Neural crest cell (in vitro differentiated cells): ENCODE data around the gene GPR155. TPM values are rescaled to one million over a fixed set of nuclear protein-coding genes. Genes with fewer than 3 reads are reported as not detected.

Source experiments
- DNase-seq: peaks from one replicate; pipeline ENCODE4 v3.0.0; 2021; ENCODE audit warnings: low read depth, mixed read lengths, low spot score
- H3K27ac Mint-ChIP-seq: one replicate; pipeline ENCODE4 v1.8.0; 2021; ENCODE audit warnings: mild to moderate bottlenecking, mixed read lengths; ENCODE audit not compliant: unreplicated experiment
- H3K27me3 Mint-ChIP-seq: 2 replicates; pipeline ENCODE4 v1.8.0; 2021; ENCODE audit warnings: low read depth, mild to moderate bottlenecking, mixed read lengths
- H3K36me3 Mint-ChIP-seq: 2 replicates; pipeline ENCODE4 v1.8.0; 2021; ENCODE audit warnings: low read depth, mild to moderate bottlenecking, mixed read lengths
- H3K4me1 Mint-ChIP-seq: 2 replicates; pipeline ENCODE4 v1.8.0; 2021; ENCODE audit warnings: mixed read lengths
- H3K4me3 Mint-ChIP-seq: one replicate; pipeline ENCODE4 v1.8.0; 2021; ENCODE audit warnings: mild to moderate bottlenecking, mixed read lengths
- H3K9me3 Mint-ChIP-seq: 2 replicates; pipeline ENCODE4 v1.8.0; 2021; ENCODE audit warnings: mixed read lengths
- CTCF ChIP-seq: fragments of 200-600 bp; sonication (generic); conservative IDR thresholded peaks from 2 replicates; pipeline ENCODE4 v1.5.0; 2021; ENCODE audit warnings: antibody characterized with exemption, mild to moderate bottlenecking
- total RNA-seq: library from RNA; stranded (reverse); gene quantifications from 2 replicates; pipeline ENCODE4 v1.2.1, GENCODE V29; 2021

The GPR155 gene
- total RNA-seq, 1 donor from 2014 or later, result 1.7 TPM

DNA sequence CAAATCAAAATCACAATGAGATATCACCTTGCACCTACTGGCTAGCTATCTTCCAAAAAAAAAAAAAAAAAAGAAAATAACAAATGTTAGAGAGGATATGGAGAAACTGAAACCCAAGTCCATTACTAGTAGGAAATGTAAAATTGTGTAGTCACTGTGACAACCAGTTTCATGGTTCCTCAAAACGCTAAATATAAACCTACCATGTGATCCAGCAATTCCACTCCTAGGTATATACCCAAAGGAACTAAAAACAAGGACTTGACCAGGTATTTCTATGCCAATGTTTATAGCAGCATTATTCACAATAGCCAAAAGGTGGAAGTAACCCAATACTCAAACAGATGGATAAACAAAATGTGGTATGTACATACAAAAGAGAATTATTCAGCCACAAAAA, 103.0 kb downstream of the GPR155 start:
- H3K36me3 Mint-ChIP-seq, result no peaks in the 10 kb centered on the region
- no peak for TF ChIP-seq CTCF
- H3K27me3 Mint-ChIP-seq, result no peaks in the 10 kb centered on the region
- no peak for DNase-seq
- no peak overlapping the region for H3K4me3 Mint-ChIP-seq
- no peaks in the 10 kb centered on the region for H3K4me1 Mint-ChIP-seq
- no peak overlapping the region for H3K27ac Mint-ChIP-seq
- H3K9me3 Mint-ChIP-seq, result no peaks in the 10 kb centered on the region

Other genes with a start within 250 kb of the GPR155 start
- 166 and 170 TPM in 2 replicates for gene OLA1, start 238.5 kb downstream of the GPR155 start, total RNA-seq
- 1.9 TPM in 2 replicates for gene SP9, start 152.1 kb downstream of the GPR155 start, total RNA-seq
- 29.5 and 30.9 TPM in 2 replicates for gene SCRN3, start 91.3 kb downstream of the GPR155 start, total RNA-seq
- gene WIPF1, start 110.8 kb upstream of the GPR155 start, total RNA-seq, result 19.2 and 20.1 TPM in 2 replicates